ENCODE data around the gene NRXN2. TPM values are rescaled to one million over a fixed set of nuclear protein-coding genes. Genes with fewer than 3 reads are reported as not detected.

NRXN2 gene
- total RNA-seq, 1 donor from 2014 or later, result not detected

DNA sequence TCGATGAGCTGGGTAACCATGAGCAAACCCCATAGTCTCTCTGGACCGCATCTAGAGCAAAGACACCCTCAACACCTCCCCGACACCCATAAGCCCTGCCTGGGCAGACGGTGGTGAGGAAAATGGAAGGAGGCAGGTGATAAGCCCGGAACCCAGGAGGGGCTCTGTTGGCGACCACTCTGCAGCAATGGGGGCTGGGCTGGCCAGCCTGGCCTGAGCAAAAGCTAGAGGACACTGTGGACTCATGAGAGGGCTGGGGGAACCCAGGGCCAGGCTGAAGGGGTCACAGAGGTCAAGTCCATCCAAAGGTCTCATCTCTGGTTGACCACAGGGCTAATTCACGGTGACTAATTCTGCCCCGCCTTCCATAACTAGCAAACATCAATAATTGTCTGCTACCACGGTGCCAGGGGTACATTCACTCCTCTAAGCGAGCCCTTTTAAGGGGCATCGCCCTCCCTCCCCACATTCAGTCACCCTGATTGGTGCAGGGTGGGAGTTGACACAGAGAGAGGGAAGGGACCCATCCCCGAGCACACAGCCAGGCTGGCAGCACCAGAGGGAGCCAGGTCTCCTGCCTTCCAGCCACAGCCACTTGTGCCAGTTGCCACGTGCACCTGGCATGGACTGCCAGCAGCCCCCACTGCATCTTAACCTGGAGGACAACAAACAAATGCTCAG is 32.8 kb upstream of the NRXN2 start:
- TF ChIP-seq, protein P1, sequence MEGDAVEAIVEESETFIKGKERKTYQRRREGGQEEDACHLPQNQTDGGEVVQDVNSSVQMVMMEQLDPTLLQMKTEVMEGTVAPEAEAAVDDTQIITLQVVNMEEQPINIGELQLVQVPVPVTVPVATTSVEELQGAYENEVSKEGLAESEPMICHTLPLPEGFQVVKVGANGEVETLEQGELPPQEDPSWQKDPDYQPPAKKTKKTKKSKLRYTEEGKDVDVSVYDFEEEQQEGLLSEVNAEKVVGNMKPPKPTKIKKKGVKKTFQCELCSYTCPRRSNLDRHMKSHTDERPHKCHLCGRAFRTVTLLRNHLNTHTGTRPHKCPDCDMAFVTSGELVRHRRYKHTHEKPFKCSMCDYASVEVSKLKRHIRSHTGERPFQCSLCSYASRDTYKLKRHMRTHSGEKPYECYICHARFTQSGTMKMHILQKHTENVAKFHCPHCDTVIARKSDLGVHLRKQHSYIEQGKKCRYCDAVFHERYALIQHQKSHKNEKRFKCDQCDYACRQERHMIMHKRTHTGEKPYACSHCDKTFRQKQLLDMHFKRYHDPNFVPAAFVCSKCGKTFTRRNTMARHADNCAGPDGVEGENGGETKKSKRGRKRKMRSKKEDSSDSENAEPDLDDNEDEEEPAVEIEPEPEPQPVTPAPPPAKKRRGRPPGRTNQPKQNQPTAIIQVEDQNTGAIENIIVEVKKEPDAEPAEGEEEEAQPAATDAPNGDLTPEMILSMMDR (IDR thresholded peaks at IDR 0.05; ENCODE audit: insufficient read depth, low read length, severe bottlenecking), result no peak
- Histone ChIP-seq H3K27me3 (ENCODE audit: control insufficient read depth, insufficient read depth, low read length) (peaks cover 2% of the 10 kb centered on the region), H3K36me3 (ENCODE audit: control insufficient read depth, insufficient read depth, low read length) (no peaks in the 10 kb centered on the region), H3K4me3 (ENCODE audit: low read depth, low read length) (no peak overlapping the region)
- FAIRE-seq (no peak), DNase-seq (ENCODE audit: low read depth) (no peak)

DNA sequence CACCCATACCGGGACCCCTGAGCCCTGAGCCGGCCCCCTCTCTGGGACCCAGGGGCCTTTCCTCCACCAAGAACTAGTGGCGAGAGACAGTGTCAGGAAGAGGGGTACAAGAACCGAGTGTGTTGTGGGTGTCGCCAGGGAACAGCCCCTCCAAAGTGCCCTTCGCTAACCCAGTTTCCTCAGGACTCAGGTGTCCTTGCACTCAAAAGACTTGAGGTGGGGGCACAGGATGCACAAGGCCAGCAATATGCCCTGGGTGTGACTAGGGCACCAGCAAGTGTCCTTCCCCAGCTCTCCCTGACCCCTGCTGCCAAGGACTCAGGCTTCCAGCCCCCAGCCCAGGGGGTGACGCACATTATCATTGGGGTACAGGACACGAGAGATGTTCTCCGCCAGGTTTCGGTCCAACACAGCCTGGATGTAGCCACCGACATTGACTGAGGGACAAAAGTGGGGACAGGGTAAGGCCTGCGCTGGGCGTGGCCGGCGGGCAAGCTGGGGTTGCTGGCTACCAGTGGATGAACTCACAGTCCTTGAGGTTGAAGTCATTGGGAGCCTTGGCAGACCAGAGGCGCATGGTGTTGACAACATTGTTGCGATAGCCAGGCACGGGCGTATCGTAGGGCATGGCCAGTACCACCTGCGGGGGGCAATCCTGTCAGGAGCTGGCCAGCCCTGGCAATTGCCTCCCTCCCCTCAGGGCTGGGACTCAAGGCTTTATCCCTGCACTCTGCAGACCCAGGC is 32.1 kb upstream of the NRXN2 start:
- no peak overlapping the region for H3K4me3 ChIP-seq (ENCODE audit: low read depth, low read length)
- DNase-seq (ENCODE audit: low read depth) (no peak), FAIRE-seq (no peak)
- H3K36me3 ChIP-seq (ENCODE audit: control insufficient read depth, insufficient read depth, low read length), result no peaks in the 10 kb centered on the region
- TF ChIP-seq, protein P1 (IDR thresholded peaks at IDR 0.05; ENCODE audit: insufficient read depth, low read length, severe bottlenecking), result no peak
- peaks cover 2% of the 10 kb centered on the region for H3K27me3 ChIP-seq (ENCODE audit: control insufficient read depth, insufficient read depth, low read length)

DNA sequence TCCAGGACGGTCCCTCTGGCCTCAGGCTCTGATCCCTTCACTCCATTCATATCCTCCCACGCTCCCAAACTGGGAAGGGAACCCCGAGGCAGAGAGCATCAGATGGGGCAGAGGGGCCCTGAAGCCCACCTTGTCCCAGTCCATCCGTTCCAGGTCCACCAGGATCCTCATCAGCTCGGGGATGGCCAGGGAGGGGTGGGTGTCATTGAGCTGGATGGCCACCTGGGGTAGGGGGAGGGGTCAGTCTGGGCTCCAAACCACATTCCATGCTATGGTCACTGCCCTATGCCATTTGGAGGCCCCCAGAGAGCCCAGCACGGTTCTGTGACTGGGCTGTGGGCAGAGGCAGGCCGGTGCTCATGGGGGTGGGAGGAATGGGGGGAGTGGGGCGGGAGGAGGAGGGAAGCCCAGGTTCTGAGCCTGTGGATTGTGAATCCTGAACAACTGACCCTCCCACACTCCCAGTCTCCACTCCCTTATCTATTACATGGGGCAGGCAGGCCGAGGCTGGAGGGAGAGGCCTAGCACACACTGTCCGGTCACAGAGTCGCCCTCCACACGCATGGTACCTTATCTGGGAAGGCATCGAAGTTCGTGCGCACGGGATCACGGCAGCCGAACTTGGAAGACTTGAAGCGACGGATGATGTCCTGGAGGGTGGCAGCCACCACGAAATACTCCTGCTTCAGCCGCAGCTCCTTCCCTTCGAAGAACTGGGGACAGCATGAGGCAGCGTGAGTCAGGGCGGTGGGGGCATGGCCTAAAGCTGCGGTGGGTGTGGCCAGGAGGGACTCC is 31.3 kb upstream of the NRXN2 start:
- Histone ChIP-seq H3K36me3 (ENCODE audit: control insufficient read depth, insufficient read depth, low read length) (no peaks in the 10 kb centered on the region), H3K27me3 (ENCODE audit: control insufficient read depth, insufficient read depth, low read length) (peaks cover 2% of the 10 kb centered on the region), H3K4me3 (ENCODE audit: low read depth, low read length) (no peak overlapping the region)
- DNase-seq (ENCODE audit: low read depth), result no peak
- FAIRE-seq, result no peak
- TF ChIP-seq, protein P1 (IDR thresholded peaks at IDR 0.05; ENCODE audit: insufficient read depth, low read length, severe bottlenecking), result no peak

DNA sequence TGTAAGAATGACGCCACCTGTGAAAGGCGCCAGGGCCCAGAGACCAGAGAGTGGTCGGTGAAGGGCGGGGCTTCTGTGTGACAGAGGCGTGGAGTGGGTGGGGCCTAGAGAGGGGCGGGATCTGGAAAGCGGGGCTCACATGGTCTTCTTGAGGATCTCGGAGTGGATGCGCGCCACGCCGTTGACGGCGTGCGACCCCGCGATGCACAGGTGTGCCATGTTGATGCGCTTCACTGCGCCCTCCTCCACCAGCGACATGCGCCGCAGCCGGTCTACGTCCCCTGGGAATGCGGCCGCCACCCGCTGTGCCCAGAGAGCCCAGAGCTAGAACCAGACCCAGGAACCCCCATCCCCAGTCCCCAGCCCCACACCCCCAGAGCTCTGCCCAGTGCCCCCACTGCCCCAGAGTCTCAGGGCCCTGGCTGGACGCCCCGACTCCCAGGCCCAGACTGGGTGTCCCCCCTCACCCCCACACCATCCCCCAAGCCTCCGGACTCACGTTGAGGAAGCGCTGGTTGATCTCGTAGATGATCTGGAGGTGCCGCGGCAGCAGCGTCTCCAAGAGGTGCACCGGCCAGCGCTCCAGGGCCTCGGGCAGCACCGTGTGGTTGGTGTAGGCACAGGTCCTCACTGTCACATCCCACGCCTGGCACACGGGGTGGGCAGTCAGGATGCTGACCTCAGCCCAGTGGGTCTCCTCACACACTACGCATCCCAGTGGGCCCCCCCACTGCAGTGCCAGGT is 30.6 kb upstream of the NRXN2 start:
- FAIRE-seq, result no peak
- TF ChIP-seq, protein P1 (IDR thresholded peaks at IDR 0.05; ENCODE audit: insufficient read depth, low read length, severe bottlenecking), result no peak
- Histone ChIP-seq H3K36me3 (ENCODE audit: control insufficient read depth, insufficient read depth, low read length) (no peaks in the 10 kb centered on the region), H3K27me3 (ENCODE audit: control insufficient read depth, insufficient read depth, low read length) (peaks cover 2% of the 10 kb centered on the region), H3K4me3 (ENCODE audit: low read depth, low read length) (no peak overlapping the region)
- no peak for DNase-seq (ENCODE audit: low read depth)

DNA sequence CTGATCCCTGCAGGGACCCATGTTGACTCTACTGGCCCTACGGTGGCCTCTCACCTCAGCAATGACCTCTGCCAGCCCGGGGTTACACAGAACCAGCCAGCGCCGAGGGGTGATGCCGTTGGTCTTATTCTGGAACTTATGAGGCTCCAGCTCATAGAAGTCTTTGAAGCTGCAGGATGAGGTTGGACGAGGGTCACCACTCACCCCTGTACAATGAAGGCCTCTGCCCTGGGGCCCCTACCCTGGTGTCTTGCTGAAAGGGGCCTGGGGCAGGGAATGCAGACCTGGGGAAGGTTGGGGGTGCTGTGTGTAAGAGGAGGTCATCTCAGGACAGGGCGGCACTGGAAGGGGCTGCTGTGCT is 30.0 kb upstream of the NRXN2 start:
- DNase-seq (ENCODE audit: low read depth), result no peak
- FAIRE-seq, result no peak
- TF ChIP-seq, protein P1 (IDR thresholded peaks at IDR 0.05; ENCODE audit: insufficient read depth, low read length, severe bottlenecking), result no peak
- Histone ChIP-seq H3K27me3 (ENCODE audit: control insufficient read depth, insufficient read depth, low read length) (peaks cover 2% of the 10 kb centered on the region), H3K4me3 (ENCODE audit: low read depth, low read length) (no peak overlapping the region), H3K36me3 (ENCODE audit: control insufficient read depth, insufficient read depth, low read length) (no peaks in the 10 kb centered on the region)

Data from bronchial epithelial cell (primary cell).